Jurkat, Clone E6-1 (cell line): ENCODE data around the gene ARMCX2. TPM values are rescaled to one million over a fixed set of nuclear protein-coding genes. Genes with fewer than 3 reads are reported as not detected.
"Not testable (repeated sequence)": the region's sequence is repeated elsewhere in the genome, so short reads cannot be mapped to it uniquely, and the experiment has no call there.

Experiments used
- DNase-seq: peaks from one replicate; pipeline ENCODE4 v3.0.0-alpha.2; 2011; ENCODE audit warnings: low read depth, low spot score
- H3K4me3 ChIP-seq: 2 replicates; pipeline ENCODE4 v1.5.1; 2011; ENCODE audit warnings: mild to moderate bottlenecking, low read length, control low read depth, moderate library complexity
- polyA plus RNA-seq: library from polyadenylated mRNA; unstranded; fragments of >200 nt; gene quantifications from one replicate; pipeline ENCODE4 v1.2.1, GENCODE V29; 2012; ENCODE audit warnings: missing spikeins; ENCODE audit not compliant: insufficient read length, insufficient read depth

ARMCX2 gene
- not detected for polyA plus RNA-seq

- DNase-seq, result no peak
- no peak within 1 kb of the TSS for H3K4me3 ChIP-seq
These were observed at the start of gene ARMCX2 for GRCh38 chrX:101659601-101660063. Gene ARMCX2 (minus strand): TSS chrX:101659850. CDS start chrX:101657588, 2,262 bp downstream.

DNA sequence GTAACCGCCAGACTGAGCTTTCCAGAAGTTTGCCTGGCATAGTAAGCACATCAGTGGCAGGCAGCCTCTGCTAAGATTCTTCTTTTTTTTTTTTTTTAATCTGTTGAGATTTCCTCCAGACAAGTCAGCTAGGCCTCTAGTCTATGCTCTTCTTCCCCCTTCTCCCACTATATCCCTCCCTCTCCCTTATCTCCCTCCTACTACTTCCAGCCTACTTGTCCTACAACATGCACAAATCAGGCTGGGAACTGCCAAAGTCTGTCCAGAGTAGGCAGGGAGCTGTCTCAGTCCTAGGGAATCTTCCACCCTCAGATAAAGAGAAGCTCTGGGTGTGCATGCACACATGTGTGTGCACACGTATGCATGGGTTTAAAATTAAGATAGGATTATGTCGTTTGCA lies 49.7 kb upstream of the ARMCX2 start:
- H3K4me3 ChIP-seq, result no peak overlapping the region
- DNase-seq, result no peak

GRCh38 chrX:101708163-101708562 lies 48.5 kb upstream of the ARMCX2 start:
- H3K4me3 ChIP-seq, result no peak overlapping the region
- no peak for DNase-seq

GRCh38 chrX:101693476-101693875 lies 33.8 kb upstream of the ARMCX2 start:
- DNase-seq, result no peak
- no peak overlapping the region for H3K4me3 ChIP-seq

DNA sequence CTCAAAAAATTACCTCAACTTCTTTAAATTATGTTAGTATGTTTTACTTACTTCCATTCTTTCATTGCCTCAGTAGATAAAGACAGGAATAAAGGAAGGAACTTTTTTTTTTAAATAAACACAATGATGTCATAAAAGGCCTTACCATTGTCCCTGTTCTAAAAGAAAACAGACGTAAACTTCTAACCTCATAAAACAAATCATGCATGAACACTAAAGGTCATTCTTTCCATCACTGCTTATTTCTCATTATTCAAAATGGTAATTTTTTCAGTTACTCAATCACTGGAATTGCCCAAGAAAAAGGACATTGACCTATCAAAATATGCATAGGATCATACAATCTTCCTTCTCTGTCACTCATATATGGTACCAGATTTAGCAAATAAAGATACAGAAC lies 32.2 kb upstream of the ARMCX2 start:
- no peak overlapping the region for H3K4me3 ChIP-seq
- no peak for DNase-seq

GRCh38 chrX:101686574-101686973 lies 26.9 kb upstream of the ARMCX2 start:
- no peak for DNase-seq
- no peak overlapping the region for H3K4me3 ChIP-seq

DNA sequence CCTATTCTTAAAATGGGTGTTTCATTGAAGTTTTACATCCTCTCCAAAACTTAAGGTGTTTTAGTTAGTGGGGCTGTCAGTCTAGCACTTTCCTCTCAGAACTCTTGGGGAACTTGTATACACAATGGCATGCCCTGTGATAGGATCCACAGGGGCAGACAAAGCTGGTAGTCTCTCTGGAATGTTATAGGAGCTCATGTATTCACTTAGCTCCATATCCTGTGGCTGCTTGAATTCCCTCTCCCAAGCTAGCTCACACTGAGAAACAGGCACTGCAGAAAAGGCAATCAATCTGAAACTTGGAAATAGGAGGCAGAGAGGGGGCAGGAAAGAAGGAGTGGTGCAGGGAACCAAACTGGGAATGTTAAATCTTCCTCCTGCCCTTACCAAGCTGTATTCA lies 26.3 kb upstream of the ARMCX2 start:
- H3K4me3 ChIP-seq, result no peak overlapping the region
- no peak for DNase-seq

DNA sequence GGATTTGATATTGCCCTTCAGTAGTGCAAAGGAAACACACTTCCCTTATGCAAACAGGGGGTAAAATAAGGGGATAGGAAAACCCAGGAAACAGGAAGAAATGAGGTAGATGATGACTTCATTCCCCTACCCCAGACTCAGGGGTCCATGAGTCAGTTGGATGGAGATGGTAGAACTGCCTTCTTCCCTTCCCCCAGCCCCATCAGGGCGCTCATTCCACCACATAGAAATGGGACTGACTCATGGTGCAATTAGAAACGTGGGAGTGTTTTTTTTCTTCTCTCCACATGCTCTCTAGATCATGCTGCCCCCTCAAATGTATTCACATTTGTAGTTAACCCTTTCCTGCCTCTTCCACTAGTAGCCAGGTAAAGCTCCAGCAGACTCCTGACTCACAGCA lies 23.1 kb upstream of the ARMCX2 start:
- no peak for DNase-seq
- no peak overlapping the region for H3K4me3 ChIP-seq

- DNase-seq, result no peak
- no peak overlapping the region for H3K4me3 ChIP-seq
These were observed 17.4 kb upstream of the ARMCX2 start for GRCh38 chrX:101677028-101677427.

- H3K4me3 ChIP-seq, result no peak overlapping the region
- no peak for DNase-seq
These were observed 16.9 kb upstream of the ARMCX2 start for GRCh38 chrX:101676571-101676970.

DNA sequence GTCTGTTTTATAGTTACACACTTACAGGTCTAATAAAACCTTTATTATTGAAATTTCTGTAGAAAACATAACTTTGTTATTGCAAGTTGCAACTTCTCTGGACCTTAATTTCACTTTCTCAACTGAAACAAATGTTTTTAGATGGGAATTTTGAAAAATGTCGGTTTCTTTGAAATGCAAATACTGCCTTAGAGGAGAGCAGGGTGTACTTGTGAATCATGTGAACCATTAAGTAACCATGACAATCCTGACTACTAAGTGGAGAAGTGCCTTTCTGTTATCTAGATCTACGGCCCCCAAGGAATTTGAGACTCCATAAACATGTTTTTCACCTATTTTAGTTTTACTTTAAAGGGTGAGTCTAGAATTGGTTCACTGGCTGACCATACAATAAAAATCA lies 8.5 kb upstream of the ARMCX2 start:
- H3K4me3 ChIP-seq, result no peak overlapping the region
- no peak for DNase-seq

- no peak overlapping the region for H3K4me3 ChIP-seq
- DNase-seq, result no peak
These were observed 774 bp downstream of the ARMCX2 start for GRCh38 chrX:101658661-101659491.

DNA sequence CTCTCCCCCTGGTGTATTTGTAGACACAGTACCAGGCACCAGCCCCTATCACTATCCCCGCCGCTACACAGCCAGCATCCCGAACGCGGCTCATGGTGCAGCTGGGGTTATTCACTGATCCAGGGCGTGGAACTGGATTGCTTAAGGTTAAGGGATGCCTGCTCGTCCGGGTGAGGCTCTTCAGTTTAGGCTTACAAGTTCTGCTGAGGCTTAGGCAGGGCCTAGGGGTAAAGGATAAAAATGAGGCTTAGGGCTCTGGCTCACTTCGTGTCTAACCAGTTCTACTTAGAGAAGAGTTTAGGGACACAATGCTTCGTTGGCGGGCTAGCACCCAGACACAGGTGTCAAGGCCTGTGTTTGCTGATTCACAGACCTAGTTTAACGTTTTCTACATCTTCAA lies 2.2 kb downstream of the ARMCX2 start:
- no peak overlapping the region for H3K4me3 ChIP-seq
- DNase-seq, result no peak

GRCh38 chrX:101656817-101657216 lies 2.8 kb downstream of the ARMCX2 start:
- H3K4me3 ChIP-seq, result no peak overlapping the region
- DNase-seq, result no peak

DNA sequence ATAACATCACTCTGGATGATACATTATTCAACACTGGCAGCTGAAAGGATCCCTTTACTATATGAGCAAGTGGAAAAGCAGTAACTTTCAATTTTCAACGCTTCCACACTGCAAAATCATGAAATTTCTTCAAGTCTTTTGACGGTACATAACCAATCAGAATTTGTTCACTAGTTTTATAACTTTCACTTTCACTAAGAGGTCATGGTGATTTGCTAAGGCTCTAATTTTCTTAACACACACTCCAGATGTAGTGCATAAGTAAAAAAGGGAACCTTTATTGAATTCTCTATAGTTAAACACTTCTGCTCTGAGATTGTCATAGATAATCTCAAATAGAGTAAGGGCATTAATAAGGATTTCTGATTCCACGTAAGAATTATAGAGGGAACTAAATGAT lies 4.1 kb downstream of the ARMCX2 start:
- H3K4me3 ChIP-seq, result no peak overlapping the region
- DNase-seq, result no peak

GRCh38 chrX:101647716-101648115 lies 11.9 kb downstream of the ARMCX2 start:
- not testable (repeated sequence) for DNase-seq, H3K4me3 ChIP-seq

GRCh38 chrX:101642093-101642492 lies 17.6 kb downstream of the ARMCX2 start:
- DNase-seq, result no peak
- H3K4me3 ChIP-seq, result no peak overlapping the region

DNA sequence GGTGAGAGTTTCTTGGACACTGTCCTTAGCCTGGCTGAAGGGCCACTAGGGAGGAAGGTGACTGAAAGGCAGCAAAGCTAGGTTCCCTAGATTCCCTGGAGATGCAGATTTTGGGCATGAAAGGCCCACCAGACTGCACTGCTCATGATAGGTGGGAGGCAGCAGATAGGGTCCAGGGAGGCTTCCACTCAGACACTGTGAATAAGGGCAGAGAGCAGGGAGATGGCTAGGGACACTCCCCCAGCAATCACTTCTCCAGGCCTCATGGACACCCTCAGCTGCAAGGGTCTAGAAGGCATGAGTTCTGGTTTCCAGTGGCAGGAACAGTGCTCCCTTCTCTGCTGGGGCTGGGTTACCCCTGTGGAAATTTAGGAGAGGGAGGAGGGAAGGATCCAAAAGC lies 20.1 kb downstream of the ARMCX2 start:
- DNase-seq, result no peak

GRCh38 chrX:101619364-101619763 lies 40.3 kb downstream of the ARMCX2 start:
- H3K4me3 ChIP-seq, result no peak overlapping the region
- no peak for DNase-seq

More for the DNA sequence above, 20.1 kb downstream of the ARMCX2 start:
- no peak overlapping the region for H3K4me3 ChIP-seq

DNA sequence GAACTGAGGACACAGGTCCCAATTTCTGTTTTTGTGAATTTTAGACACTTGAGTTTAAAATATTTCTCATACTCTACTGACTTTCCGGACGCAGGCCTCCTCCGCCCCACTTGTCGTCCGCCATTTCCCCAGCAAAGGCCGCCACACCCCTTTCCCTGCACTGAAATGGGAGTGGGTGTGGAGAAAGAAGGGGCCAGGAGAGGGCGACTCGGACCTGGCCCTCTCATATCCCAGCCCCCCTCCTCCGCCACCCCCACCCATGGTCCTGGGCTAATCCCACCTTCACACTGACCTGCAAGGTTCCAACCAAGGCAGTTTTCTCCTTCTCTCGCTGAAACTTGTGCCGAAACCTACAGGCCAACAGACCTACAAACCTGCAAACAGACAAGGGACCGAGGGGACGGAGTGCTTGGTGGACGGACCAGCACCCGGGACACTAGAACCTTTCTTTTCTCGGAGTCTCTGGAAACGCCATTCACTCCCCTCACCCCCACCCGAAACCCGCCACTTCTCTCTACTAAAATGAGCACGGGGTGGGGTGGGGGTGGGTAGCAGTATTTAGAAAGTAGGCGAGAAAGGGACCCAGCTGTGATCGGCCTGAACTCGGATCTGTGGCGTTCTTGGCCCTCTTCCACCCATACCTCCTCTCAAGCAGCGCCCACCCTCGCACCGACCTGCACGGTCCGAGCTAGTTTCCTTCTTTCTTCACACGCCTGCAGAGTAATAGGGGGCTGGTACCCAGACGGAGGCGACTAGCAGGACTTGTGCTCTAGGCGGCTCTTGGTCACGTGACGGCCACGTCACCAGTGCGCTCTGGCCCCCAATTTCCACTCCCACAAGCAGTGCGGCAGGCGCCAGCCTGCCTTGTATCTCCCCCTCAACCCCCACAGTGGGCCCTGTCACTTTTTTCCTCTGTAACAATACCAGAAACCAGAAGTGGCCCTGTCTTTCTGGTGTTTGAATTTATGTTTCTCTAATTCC lies 42.1 kb downstream of the ARMCX2 start, which contains the start of gene ARMCX6:
Gene ARMCX6 (minus strand): TSS at position 790 of the 981 bp plus-strand sequence. CDS start 1,380 bp downstream, outside the sequence.
- peak within 1 kb of the TSS; percentile 71 for H3K4me3 ChIP-seq
- peak; percentile 63 for DNase-seq
